Prostate gland (tissue), 2 donors: Measurements from ENCODE around the gene CCIN.

Source experiments
- CTCF ChIP-seq, 4 experiments: fragments of 200-600 bp in 2 of 4; fragments of 450-650 bp in 2 of 4; sonication (generic) in 2 of 4; IDR thresholded peaks; 1 replicate in 3 of 4; 2 replicates in 1 of 4; pipeline ENCODE4 v1.5.1; 2016 to 2019; ENCODE audit warnings: antibody characterized with exemption in 4 of 4, mild to moderate bottlenecking in 2 of 4, moderate library complexity in 2 of 4
- POLR2A ChIP-seq: fragments of 450-650 bp; IDR thresholded peaks from one replicate; pipeline ENCODE4 v1.6.1; 2016; ENCODE audit warnings: antibody characterized with exemption, mild to moderate bottlenecking

GRCh38 chr9:36211510-36211909, 42.3 kb downstream of the CCIN start:
- TF ChIP-seq CTCF (IDR thresholded peaks at IDR 0.05) (no peak), POLR2A (no peak)
